ENCODE results near the gene TSG101.

TSG101 gene

DNA sequence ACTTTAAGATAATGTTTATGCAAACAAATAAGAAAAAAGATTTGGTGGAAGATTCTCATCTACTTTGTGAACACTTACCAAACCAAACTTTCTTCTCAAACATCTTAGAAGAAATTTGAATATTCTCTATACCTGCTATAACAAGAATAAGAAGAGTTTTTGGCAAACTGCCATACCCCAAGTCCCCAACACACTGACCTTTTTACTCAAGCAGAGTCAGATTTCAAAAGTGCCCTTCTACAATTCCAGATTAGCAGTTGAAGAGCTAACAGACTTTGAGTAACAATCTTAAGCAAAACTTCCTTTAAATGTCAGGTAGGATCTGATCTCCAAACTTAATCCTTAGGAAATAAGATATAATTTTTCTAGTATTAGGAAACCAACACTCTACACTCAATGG is 33.9 kb downstream of the TSG101 start:
- no peak for DNase-seq (ENCODE audit: low read depth)

DNA sequence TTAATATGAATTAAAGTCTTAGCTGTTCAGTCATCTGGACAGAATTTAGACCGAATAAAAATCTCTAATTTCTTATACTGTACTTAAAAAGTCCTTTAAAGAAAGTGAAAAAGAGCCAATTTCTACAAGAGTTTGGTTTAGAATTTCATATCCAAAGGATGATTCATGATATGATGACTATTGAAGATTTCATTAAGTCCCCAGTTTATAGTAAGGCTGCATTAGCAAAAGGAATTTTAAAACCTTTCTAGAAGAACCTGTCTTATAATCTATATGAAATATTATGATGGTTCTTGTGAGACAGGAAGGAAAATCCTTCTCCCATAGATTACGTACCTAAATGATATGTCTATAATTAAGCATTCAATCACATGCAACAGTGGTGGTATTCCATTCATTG is 34.8 kb downstream of the TSG101 start:
- no peak for DNase-seq (ENCODE audit: low read depth)

DNA sequence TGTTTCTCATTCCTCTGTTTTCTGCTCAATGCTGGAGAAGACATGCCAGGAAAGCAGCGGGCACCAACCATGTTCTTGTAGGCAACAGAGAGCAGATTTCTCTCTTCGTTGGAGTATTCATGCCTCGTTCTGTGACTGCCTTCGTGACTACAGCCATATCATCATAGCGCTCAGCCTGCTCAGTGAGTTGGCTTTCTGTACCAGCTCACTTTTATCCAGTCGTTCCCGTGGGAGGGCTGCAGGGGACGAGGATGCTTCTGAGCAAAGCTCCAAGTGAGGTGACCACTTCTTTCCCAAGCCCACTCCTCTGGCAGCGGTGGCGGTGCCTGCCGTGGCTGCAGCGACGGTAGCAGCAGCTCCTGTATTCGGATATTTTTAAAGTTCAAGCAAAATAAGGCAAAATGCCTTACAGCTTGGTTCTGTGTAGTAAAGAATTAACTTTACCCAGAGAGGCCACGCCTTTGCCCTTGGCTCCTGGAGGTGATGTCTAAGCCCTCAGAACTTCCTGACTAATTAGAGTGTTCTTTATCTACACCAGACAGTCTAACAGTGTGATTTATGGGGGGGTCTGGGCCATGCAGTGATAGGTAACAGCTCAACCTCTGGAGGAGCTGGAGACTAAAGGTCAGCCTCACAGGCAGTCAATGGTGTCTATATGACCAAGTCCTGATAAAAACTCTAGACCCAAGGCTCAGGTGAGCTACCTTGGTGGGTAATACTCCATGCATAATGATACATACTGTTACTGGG is 35.8 kb downstream of the TSG101 start:
- no peak for DNase-seq (ENCODE audit: low read depth)

DNA sequence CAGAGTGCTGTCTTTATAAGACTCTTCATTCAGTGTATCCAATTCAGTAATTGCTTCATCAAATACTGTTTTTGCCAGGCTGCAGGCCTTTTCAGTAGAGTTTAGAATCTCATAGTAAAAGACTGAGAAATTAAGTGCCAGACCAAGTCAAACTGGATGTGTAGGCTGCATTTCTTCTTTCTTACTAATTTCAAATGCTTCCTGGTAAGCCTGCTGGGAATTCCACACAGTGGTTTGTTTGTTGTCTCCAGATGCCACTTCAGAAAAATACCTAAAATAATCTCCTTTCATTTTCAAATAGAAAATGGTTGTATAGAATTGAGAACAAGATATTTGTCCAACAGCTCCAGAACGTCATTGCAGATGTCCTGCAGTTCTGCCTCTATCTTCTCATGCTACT is 36.4 kb downstream of the TSG101 start:
- DNase-seq (ENCODE audit: low read depth), result no peak

DNA sequence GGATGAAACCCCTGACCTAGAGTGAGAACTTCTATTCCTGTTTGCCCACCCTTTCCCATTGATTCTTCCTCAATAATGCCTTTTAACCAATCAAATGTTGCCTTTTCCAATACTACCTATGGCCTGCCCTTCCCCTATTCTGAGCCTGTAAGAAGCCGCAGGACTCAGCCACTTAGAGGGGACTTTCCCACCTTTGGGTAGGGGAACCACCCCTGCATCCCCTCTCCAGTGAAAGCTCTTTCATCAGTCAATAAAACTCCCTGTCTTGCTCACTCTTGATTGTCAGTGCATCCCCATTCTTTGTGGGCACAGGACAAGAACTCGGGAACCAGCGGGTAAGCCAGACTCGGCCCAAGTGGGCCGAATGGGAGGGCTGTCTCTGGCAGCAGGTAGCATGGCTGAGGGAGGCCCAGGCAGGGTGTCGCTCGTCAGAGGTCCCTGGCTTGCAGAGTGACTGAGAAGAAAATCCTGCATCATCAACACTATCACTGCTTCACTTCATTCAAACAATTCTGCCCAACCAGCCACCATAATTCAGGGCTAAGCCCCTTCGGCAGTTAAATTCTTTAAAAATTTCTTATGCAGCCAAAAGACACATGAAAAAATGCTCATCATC is 40.7 kb downstream of the TSG101 start:
- no peak for DNase-seq (ENCODE audit: low read depth)

DNA sequence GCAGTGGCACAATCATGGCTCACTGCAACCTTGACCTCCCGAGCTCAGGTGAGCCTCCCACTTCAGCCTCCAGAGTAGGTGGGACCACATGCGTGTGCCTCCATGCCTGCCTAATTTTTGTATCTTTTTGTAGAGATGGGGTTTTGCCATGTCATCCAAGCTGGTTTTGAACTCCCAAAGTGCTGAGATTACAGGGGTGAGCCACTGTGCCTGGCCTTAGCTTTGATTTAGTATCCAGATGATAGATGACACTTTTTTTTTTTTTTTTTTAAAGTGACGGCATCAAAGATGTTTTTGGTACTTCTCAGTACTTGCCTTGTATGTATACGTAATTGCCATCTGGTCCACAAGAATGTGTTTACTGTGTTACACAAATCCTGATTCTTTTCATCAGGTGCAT is 47.7 kb downstream of the TSG101 start:
- DNase-seq (ENCODE audit: low read depth), result no peak

DNA sequence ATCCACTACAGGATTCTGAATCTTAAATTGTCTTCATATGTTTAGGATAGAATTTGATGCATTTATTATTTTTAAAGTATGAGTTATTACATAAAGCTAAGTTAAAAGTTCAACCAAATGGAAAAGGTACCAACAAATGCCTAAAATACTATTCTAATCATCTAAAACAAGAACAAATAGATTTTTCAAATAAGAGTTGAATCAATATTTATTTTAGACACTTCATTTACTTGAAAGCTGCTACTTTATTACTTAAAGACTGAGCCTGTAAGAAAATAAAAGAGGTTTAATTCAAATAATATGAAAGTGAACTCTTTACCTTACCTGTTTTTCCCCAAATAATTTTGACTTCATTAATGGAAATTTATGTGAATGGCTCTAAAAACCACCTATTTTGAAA is 54.2 kb downstream of the TSG101 start:
- DNase-seq (ENCODE audit: low read depth), result no peak

DNA sequence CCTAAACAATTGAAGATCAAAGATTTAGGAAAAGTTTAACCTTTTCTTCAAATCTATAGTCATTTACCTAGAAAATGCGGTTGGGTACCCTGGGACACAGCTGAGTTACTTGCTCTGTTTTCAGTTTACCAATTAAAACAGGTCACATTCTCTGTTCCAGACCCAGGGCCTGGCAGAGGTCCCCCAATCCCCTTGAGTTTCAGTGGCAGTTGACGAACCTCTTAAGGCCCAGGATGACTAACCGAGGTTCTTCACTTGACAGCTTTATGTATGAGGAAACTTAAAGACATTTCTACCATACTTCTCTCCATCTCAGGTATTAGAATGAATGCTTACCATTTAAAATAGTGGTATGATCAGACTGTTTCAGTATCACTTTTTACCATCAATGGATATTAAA is 54.7 kb downstream of the TSG101 start:
- no peak for DNase-seq (ENCODE audit: low read depth)

DNA sequence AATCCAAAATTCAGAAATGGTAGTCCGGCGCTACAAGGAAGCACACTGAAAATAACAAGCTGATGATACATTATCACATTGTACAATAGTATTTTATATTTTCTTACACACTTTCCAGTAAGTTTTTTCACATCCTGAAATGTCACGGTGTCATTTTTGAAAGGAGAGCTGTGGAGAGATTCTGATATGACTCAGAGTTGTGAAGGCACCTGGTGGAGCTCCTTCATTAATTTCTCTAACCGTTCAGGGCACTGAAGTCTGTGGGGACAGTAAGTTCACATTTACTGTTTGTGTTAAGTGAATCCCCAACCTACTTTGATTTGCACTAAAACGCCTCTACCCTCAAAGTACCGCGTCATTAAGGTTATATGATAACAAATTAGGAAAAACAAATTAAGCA is 57.8 kb downstream of the TSG101 start:
- DNase-seq (ENCODE audit: low read depth), result no peak

DNA sequence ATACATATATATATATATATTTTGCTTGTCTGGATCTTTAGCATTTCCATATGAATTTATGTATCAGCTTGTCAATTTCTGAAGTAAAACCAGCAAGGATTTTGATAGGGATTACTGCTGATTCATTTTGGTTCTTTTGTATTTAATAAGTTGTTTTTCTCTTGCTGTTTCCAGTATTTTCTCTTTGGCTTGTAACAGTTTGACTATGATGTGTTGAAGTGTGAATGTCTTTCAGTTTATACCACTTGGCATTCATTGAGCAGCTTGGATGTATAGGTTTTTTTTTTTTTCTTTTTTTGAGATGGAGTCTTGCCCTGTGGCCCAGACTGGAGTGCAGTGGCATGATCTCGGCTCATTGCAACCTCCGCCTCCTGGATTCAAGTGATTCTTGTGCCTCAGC is 58.7 kb downstream of the TSG101 start:
- DNase-seq (ENCODE audit: low read depth), result no peak

DNA sequence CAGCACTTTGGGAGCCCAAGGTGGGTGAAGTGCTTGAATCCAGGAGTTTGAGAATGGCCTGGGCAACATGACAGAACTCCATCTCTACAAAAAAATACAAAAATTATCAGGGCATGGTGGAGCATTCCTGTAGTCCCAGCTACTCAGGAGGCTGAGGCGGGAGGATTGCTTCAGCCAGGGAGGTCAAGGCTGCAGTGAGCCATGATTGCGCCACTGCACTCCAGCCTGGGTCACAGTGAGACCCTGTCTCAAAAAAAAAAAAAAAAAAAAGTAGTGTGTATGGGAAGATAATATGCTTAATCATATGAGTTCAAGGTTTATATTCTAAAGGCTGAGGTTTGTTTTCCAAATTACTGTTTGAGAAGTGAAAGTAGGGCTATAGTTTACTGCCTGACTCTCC is 60.3 kb downstream of the TSG101 start:
- no peak for DNase-seq (ENCODE audit: low read depth)

DNA sequence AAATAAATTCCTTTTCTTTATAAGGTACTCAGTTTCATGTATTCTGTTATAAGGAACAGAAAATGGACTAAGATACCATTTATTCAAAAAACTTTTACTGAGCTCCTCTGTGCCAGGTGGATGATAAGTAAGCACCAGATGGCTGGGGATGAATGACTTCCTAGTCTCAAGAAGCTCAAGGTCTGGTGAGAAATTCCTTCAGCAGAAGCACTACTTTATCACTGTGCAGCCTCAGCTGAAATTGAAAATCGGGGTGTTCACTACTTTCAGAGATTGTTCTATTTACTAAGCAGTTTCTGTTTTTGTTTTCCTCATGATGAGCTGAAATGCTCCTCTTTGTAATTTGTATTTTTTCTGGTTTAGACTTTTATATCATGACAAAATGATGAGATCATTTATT is 63.3 kb downstream of the TSG101 start:
- DNase-seq (ENCODE audit: low read depth), result no peak

DNA sequence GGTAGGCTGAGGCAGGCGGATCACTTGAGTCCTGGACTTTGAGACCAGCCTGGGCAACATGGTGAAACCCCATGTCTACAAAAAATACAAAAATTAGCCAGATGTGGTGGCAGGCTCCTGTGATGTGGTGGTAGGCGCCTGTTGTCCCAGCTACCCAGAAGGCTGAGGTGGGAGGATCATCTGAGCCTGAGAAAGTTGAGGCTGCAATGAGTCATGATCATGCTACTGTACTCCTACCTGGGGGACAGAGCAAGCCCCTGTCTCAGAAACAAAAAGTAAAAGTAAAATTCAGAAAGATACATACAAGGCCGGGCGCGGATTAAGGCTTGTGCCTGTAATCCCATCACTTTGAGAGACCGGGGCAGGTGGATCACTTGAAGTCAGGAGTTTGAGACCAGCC is 64.8 kb downstream of the TSG101 start:
- no peak for DNase-seq (ENCODE audit: low read depth)

DNA sequence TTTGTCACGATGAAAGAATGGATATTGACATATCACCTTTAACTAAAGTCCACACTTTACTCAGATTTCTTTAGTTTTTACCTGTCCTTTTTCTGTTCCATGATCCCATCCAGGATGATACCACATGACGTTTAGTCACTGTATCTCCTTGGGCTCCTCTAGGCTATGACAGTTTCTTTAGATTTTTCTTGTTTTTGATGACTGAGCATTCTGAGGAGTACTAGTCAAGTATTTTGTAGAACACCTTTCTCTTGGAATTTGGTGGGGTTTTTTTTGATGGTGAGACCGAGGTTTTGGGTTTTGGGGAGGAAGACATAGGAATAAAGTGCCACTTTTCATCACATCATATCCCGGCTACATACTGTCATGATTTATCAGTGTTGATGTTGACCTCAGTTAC is 67.1 kb downstream of the TSG101 start:
- no peak for DNase-seq (ENCODE audit: low read depth)

DNA sequence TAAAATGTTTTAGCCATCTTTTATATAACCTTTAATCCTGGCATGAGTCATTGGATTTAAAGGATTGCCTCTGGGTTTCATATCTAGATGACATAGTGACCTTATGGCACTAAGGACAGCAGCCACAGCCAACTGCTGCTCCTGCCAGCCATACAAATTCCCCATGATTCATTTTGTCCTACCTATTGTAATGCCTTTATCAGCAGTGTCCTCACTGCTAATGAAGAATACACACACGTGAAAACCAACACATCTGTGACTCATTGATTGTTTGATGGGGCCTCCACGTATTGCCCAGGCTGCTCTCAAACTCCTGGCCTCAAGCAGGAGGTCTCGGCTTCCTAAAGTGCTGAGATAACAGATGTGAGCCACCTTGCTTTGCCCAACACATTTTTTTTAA is 69.3 kb downstream of the TSG101 start:
- DNase-seq (ENCODE audit: low read depth), result no peak

DNA sequence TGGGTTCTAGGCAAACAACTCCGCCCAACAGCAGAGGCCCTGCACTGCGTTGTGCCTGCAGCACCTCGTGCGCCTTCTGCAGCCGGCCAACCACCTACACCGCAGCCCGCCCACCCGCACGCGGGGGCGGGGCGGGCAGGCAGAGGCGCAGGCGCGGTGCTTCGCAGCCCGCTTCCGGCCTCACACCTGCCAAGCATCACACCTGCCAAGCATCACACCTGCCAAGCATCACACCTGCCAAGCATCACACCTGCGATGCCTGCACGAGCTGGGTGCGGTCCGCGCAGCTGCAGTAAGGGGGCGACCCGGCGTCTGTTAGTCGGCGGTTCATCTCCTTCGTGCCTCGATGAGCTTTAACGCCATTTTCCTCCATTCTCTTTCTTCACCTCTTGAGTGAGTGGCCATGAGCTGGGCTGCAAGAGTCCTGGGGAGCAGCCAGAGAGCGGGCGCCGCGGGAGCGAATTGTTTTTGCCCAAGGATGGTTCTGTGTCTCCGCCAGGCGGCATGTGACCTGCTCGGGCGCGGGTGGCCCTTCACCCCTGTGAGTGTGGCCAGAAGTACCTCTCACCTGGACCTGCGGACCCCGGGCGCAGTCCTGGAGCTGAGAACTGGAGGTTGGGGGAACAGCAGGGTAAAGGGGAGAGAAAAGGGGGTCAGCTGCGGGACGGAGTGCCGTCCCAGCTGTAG is 70.9 kb downstream of the TSG101 start, which contains the start of gene LDHAL6A:
Gene LDHAL6A (plus strand): TSS at position 171 of the 687 bp plus-strand sequence. CDS start 825 bp downstream, outside the sequence.
- DNase-seq (ENCODE audit: low read depth), result no peak

DNA sequence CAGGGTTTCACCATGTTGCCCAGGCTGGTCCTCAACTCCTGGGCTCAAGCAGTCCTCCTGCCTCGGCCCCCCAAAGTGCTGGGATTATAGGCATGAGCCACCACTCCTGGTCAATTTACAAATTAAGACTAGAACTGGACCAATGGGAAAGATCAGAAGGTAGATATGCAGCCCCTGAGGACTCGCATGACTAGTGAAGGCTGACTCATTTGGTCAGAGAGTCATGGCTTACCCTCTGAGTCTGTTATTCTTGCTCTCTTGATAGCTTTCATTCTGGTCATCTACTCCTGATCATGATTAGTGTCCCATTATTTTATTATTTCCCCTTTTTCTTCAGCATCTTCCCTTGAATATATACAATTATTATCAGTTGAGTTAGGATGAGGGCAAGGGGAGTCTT is 73.8 kb downstream of the TSG101 start:
- DNase-seq (ENCODE audit: low read depth), result no peak

DNA sequence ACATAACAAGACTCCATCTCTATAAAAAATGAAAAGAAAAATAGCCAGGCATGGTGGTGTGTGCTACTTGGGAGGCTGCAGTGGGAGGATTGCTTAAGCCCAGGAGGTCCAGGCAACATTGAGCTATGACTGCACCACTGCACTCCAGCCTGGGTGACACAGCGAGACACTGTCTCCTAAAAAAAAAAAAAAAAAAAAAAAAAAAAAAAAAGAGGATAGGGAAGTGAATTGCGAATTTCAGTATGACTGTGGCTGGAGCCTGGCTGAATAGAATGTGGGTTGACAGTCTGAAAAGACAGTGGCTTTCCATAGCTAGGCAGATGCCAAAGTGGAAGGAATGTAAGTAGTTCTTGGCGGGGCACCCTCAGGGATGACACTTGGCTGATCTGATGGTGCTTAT is 77.5 kb downstream of the TSG101 start:
- DNase-seq (ENCODE audit: low read depth), result no peak

DNA sequence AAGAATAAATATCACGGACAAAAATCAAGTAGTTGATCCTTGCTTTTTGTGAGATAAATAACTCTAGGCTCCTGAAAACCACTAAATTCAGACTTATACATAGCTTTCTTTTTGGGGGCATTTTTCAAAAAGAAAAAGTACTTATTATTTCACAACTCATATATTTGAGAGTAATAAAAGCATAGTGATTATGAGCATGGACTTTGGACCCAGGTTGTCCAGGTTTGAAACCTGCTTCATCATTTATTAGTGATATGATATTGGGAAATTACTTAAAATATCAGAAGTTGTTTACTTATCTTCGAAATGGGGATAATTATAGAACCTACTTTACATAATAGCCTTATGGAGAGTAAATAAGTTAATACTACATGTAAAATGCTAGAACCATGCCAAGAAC is 88.1 kb downstream of the TSG101 start:
- DNase-seq (ENCODE audit: low read depth), result no peak

Data from stimulated activated CD8-positive, alpha-beta memory T cell treated with anti-CD3 and anti-CD28 coated beads, Interleukin-4, amount 100 ng/mL, for 24 hours (primary cell).